ENCODE results near the gene SLC15A1.
A peak's percentile ranks its signal among the peaks of the same experiment; 100 is the strongest.

SLC15A1 gene

DNA sequence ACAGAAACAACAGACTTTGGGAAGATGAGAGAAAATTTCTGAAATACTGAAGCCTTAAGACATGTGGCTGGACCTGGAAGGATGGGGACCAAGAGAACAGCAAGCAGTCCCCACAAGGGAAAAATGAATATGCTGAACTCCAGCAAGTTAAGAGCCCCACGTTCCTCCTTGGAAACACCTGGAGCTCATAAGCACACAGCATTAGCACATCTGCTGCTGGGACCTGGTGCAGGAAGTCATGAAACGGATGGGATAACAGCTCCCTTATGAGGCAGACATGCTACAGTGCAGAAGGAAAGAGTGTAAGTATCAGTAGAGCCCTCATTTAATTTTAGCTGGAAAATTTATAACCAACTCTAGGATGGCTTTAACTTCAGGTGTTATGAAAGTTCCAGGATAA lies 67.3 kb downstream of the SLC15A1 start:
- H3K4me3 ChIP-seq (replicated peaks; ENCODE audit: low read depth, low read length), result no peak overlapping the region
- no peak for DNase-seq (ENCODE audit: low read depth)
- TF ChIP-seq, protein P1, sequence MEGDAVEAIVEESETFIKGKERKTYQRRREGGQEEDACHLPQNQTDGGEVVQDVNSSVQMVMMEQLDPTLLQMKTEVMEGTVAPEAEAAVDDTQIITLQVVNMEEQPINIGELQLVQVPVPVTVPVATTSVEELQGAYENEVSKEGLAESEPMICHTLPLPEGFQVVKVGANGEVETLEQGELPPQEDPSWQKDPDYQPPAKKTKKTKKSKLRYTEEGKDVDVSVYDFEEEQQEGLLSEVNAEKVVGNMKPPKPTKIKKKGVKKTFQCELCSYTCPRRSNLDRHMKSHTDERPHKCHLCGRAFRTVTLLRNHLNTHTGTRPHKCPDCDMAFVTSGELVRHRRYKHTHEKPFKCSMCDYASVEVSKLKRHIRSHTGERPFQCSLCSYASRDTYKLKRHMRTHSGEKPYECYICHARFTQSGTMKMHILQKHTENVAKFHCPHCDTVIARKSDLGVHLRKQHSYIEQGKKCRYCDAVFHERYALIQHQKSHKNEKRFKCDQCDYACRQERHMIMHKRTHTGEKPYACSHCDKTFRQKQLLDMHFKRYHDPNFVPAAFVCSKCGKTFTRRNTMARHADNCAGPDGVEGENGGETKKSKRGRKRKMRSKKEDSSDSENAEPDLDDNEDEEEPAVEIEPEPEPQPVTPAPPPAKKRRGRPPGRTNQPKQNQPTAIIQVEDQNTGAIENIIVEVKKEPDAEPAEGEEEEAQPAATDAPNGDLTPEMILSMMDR (IDR thresholded peaks at IDR 0.05; ENCODE audit: low read length, missing control alignments), result no peak

DNA sequence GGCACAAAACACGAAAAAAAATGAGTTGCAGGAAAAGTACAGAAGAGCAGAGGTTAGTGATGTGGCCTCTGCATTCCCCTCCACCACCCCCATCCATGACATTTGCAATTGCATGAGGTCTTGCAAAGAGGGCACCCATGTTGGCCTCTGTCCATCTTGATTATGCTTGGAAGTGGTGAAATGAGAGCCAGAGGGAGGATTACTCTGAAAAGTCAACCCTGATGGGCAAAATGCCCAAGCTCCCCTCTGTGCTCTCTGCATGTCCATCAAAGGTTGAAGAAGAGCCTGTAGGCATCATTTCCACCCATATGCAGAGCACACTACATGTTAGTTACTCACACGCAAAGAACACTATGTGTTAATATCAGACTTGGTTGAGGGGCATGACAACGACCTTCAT lies 71.4 kb downstream of the SLC15A1 start:
- TF ChIP-seq, protein P1 (IDR thresholded peaks at IDR 0.05; ENCODE audit: low read length, missing control alignments), result no peak
- DNase-seq (ENCODE audit: low read depth), result no peak

DNA sequence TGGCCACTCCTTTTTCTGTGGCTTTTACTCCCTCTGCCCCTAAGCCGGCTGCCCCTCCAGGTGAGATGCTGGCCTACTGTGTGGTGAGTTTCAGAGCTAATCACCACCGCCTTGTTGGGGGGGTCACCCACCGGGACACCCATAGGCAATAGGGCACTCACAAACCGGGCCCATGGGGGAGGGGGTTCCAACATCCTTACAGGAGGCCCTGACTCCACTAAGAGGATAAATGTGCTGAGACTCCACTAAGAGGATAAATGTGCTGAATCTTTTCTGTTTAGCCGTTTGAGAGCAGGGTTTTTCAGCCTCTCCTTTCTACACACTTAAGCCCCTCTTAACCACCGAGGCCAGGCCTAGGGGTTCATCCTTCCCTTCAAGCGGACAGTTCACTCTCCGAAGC lies 73.7 kb downstream of the SLC15A1 start:
- TF ChIP-seq, protein P1 (IDR thresholded peaks at IDR 0.05; ENCODE audit: low read length, missing control alignments), result no peak

More for the DNA sequence above, 71.4 kb downstream of the SLC15A1 start:
- H3K4me3 ChIP-seq (replicated peaks; ENCODE audit: low read depth, low read length), result no peak overlapping the region

DNA sequence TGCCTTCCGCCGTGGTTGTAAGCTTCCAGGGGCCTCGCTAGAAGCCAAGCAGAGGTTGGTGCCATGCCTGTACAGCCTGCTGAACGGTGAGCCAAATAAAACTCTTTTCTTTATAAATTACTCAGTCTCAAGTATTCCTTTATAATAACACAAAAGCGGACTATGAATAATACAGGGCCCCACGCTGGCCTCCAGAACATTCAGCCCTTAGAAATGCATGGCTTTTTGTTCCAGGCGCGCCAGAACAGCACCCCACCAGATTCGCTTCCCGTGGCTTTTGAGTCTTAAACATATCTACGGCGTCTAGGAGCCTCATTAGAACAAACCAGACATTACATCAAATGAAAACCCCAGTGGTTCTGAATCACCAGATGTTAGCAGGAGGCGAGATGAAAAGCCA lies 75.1 kb downstream of the SLC15A1 start:
- TF ChIP-seq, protein P1 (IDR thresholded peaks at IDR 0.05; ENCODE audit: low read length, missing control alignments), result no peak
- peak; percentile 7 for DNase-seq (ENCODE audit: low read depth)
- H3K4me3 ChIP-seq (replicated peaks; ENCODE audit: low read depth, low read length), result no peak overlapping the region

More for the DNA sequence above, 73.7 kb downstream of the SLC15A1 start:
- no peak overlapping the region for H3K4me3 ChIP-seq (replicated peaks; ENCODE audit: low read depth, low read length)
- no peak for DNase-seq (ENCODE audit: low read depth)

DNA sequence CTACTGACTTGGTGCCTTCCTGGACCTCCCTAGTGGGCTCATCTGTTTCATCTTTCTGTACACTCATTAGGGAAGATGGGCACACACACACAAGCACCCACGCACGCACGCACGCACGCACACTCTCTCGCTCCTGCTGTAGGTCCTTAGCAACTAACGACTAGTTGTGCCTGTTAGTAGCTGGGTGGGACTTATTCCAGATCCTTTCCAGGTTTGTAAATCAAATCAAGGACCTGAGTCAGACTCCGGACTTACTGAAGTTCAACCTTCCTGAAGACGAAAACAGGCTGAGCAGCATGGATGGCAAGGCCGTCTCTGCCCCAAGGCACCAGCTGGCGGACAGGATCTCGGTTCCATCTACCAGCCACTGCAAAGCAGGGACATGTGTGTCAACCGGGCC lies 76.2 kb downstream of the SLC15A1 start:
- no peak for DNase-seq (ENCODE audit: low read depth)
- H3K4me3 ChIP-seq (replicated peaks; ENCODE audit: low read depth, low read length), result no peak overlapping the region
- TF ChIP-seq, protein P1 (IDR thresholded peaks at IDR 0.05; ENCODE audit: low read length, missing control alignments), result no peak

DNA sequence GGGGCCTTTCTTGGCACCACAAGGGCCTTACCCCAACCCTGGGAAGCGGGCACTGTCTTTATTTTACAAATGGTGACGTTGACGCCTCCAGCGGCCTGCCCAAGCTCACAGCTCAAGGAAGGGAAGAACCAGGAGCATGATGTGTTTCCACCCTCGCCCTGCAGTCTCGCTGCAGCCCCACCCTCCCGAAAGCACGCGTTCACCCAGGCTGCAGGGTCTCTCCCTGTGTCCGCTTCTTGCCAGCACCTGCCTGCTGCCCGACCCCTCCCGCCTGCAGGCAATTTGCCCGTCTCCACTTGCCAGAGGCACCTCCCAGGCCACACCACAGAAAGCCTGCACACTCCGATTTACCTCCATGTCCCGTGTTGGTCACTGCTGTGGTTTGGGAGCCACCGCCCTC lies 76.6 kb downstream of the SLC15A1 start:
- H3K4me3 ChIP-seq (replicated peaks; ENCODE audit: low read depth, low read length), result no peak overlapping the region
- TF ChIP-seq, protein P1 (IDR thresholded peaks at IDR 0.05; ENCODE audit: low read length, missing control alignments), result no peak
- DNase-seq (ENCODE audit: low read depth), result no peak

DNA sequence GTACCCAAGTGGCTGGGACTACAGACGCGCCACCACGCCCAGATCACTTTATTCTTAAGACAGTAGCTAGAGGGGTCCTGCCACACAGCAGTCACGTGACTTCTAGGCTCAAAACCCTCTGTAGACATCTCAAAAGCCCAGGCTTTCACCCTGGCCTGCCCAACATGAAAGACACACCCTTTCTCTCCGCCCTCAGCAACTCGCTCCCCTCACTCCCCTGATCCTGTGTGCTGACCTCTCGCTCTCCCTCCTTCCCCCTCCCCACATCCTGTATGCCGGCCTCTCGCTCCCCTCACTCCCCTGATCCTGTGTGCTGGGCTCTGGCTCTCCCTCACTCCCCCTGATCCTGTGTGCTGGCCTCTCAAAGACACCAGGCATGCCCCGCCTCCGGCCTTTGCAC lies 77.4 kb downstream of the SLC15A1 start:
- TF ChIP-seq, protein P1 (IDR thresholded peaks at IDR 0.05; ENCODE audit: low read length, missing control alignments), result no peak
- H3K4me3 ChIP-seq (replicated peaks; ENCODE audit: low read depth, low read length), result no peak overlapping the region
- DNase-seq (ENCODE audit: low read depth), result no peak

Measured in fibroblast of pulmonary artery (primary cell).